Activated CD4-positive, alpha-beta memory T cell treated with anti-CD3 and anti-CD28 coated beads for 36 hours (primary cell): ENCODE measurements around the gene DAGLA. TPM values are rescaled to one million over a fixed set of nuclear protein-coding genes. Genes with fewer than 3 reads are reported as not detected.
"Not testable (repeated sequence)": the region's sequence is repeated elsewhere in the genome, so short reads cannot be mapped to it uniquely, and the experiment has no call there.

Experiments used
- CTCF ChIA-PET: fragments of 350-600 bp; sonication (Branson Sonifier 250); formaldehyde crosslinking; loops from one replicate; lab custom pipeline; 2021; ENCODE audit warnings: antibody characterized with exemption, inconsistent platforms; lab: Charles Lee
- POLR2A ChIA-PET: fragments of 350-600 bp; sonication (Branson Sonifier 250); formaldehyde crosslinking; loops from one replicate; lab custom pipeline; 2021; ENCODE audit warnings: antibody characterized with exemption; lab: Charles Lee
- DNase-seq: peaks from one replicate; pipeline ENCODE4 v3.0.0-alpha.2; 2020
- H3K27ac Mint-ChIP-seq: one replicate; pipeline ENCODE4 v1.8.0; 2021; ENCODE audit warnings: mixed read lengths
- H3K27me3 Mint-ChIP-seq: one replicate; pipeline ENCODE4 v1.8.0; 2021; ENCODE audit warnings: mixed read lengths
- H3K36me3 Mint-ChIP-seq: one replicate; pipeline ENCODE4 v1.8.0; 2021; ENCODE audit warnings: mixed read lengths
- H3K4me1 Mint-ChIP-seq: one replicate; pipeline ENCODE4 v1.8.0; 2021; ENCODE audit warnings: low read depth, mixed read lengths
- H3K4me3 Mint-ChIP-seq: one replicate; pipeline ENCODE4 v1.8.0; 2021; ENCODE audit warnings: mild to moderate bottlenecking, mixed read lengths
- H3K9me3 Mint-ChIP-seq: one replicate; pipeline ENCODE4 v1.8.0; 2021; ENCODE audit warnings: mixed read lengths
- intact Hi-C: fragments of 100-400 bp; cut with micrococcal nuclease; formaldehyde crosslinking; loops from one replicate; pipeline ENCODE4 v1.15.1; 2023
- total RNA-seq, 2 experiments: library from RNA; stranded (reverse); gene quantifications; one replicate each; pipeline ENCODE4 v1.2.3, GENCODE V29; 2021

The DAGLA gene
- total RNA-seq, 2 experiments from 2014 or later = 0.12 to 0.15 TPM

- no peak for DNase-seq
- H3K27me3 Mint-ChIP-seq = peaks cover 17% of the 10 kb centered on the region
- ChIA-PET POLR2A (no interaction called here), CTCF (interaction anchor here (0.8 to 1.3 kb wide), 4 partner anchors 22 to 65 kb away, joined by 3 to 6 read pairs (median 4); no protein-coding TSS in a partner anchor)
- H3K9me3 Mint-ChIP-seq = no peaks in the 10 kb centered on the region
- H3K4me3 Mint-ChIP-seq = no peak overlapping the region
- no peaks in the 10 kb centered on the region for H3K36me3 Mint-ChIP-seq
- no peaks in the 10 kb centered on the region for H3K4me1 Mint-ChIP-seq
- intact Hi-C loops = no loop called here
- no peak overlapping the region for H3K27ac Mint-ChIP-seq
Observed at GRCh38 chr11:61671527-61671926, 8.7 kb upstream of the DAGLA start.

DNA sequence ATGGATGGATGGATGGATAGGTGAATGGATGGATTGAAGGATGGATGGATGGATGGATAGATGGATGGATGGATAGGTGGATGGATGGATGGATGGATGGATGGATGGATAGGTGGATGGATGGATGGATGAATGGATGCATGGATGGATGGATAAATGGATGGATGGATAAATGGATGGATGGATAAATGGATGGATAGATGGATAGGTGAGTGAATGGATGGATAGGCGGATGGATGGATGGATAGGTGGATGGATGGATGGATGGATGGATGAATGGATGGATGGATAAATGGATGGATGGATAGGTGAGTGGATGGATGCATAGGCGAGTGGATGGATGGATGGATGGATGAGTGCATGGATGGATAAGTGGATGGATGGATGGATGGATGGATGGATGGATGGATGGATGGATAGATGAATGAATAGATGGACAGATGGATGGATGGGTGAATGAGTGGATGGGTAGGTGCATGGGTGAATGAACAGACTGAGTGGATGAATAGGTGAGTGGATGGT lies 6.2 kb upstream of the DAGLA start:
- H3K9me3 Mint-ChIP-seq, H3K27ac Mint-ChIP-seq, intact Hi-C loops, H3K36me3 Mint-ChIP-seq, H3K4me3 Mint-ChIP-seq, DNase-seq, POLR2A ChIA-PET, H3K4me1 Mint-ChIP-seq: not testable (repeated sequence)
- H3K27me3 Mint-ChIP-seq = peaks cover 22% of the 10 kb centered on the region
- CTCF ChIA-PET = interaction anchor here (3.4 kb wide), 1 partner anchor 60 kb away, joined by 19 read pairs; no protein-coding TSS in a partner anchor

DNA sequence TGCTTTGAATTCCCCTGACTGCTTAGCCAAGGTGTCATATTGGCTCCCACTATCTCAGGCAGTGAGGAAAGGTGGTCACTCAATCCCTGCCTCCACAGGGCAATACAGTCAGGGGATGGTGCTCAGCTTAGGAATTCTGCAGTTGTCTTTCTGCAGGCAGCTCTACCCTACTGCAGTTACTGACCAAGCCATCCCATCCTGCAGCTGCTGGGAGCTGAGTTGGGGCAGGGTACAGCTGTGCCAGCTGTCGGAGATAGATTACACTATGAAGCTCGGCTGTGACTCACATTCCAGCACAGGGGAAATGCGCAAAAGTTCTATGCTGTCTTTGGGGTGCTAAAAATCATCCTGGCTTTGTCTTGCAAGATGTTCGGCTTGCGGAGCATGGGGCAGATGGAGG lies 4.4 kb upstream of the DAGLA start:
- POLR2A ChIA-PET = no interaction called here
- Mint-ChIP-seq H3K4me1 (peaks cover 2% of the 10 kb centered on the region), H3K4me3 (no peak overlapping the region), H3K27ac (no peak overlapping the region), H3K36me3 (no peaks in the 10 kb centered on the region), H3K9me3 (no peaks in the 10 kb centered on the region), H3K27me3 (peaks cover 23% of the 10 kb centered on the region)
- CTCF ChIA-PET = interaction anchor here (3.4 kb wide), 1 partner anchor 58 kb away, joined by 19 read pairs; no protein-coding TSS in a partner anchor
- no peak for DNase-seq
- intact Hi-C loops = no loop called here

DNA sequence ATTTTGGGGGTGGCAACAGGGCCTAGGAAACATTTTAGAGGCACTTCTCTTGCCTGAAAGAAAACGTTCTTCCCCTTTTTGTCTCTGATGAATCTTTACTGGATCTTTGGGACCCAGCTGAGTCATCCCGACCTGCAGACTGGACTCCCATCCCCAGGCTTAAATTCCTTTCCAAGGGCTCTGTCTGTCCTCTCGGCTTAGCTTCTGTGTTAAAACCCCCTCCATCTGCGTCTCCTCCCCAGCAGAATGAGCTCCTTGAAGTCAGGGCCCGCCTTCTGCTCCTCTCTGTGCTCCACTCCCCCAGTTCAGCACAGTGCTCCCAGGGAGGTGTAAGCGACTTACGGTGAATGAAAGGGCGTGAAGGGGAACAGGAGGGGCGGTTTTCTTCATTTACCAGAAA lies 895 bp upstream of the DAGLA start:
- Mint-ChIP-seq H3K27ac (no peak overlapping the region), H3K4me3 (peak overlapping the region; percentile 5), H3K9me3 (no peaks in the 10 kb centered on the region), H3K27me3 (peaks cover 18% of the 10 kb centered on the region), H3K36me3 (no peaks in the 10 kb centered on the region), H3K4me1 (peaks cover 4% of the 10 kb centered on the region)
- DNase-seq = no peak
- intact Hi-C loops = no loop called here
- CTCF ChIA-PET = interaction anchor here (0.6 to 2.2 kb wide), 4 partner anchors 9 to 54 kb away, joined by 3 to 20 read pairs (median 4); no protein-coding TSS in a partner anchor
- POLR2A ChIA-PET = no interaction called here

DNA sequence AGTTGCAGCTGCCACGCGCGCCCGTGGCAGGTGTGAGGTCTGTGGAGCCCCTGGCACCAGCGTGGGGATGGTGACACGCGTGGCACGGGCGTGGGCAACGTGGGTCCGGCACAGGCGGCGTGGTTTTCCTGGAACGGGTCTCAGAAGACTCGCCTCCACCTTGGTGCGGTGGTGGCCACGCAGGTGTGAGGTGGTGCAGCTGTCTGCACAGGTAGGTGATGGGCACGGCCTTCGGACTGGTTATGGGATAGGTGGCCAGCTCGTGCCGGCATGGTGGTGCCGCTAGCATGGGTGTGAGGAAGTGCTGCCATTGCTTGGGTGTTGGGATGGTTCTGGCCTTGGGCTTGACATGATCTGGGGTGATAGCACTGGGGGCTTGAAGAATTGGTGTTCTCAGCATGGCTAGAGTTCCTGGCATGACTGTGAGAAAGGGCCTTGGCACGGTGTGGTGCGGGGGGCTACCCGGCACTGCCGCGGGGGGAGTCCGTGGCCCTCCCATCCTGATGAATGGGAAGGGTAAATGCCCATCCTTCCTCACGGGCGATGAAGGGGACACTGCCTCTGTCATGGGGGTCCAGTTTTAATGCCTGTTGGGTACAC lies 531 bp downstream of the DAGLA start:
- Mint-ChIP-seq H3K27me3 (peaks cover 9% of the 10 kb centered on the region), H3K4me1 (peaks cover 4% of the 10 kb centered on the region), H3K4me3 (peak overlapping the region; percentile 31), H3K27ac (no peak overlapping the region), H3K9me3 (no peaks in the 10 kb centered on the region), H3K36me3 (no peaks in the 10 kb centered on the region)
- intact Hi-C loops = loop anchor here (1.0 kb wide), 1 partner anchor 53 kb away; no protein-coding TSS in a partner anchor
- DNase-seq = no peak
- CTCF ChIA-PET = interaction anchor here (0.7 to 4.5 kb wide), 5 partner anchors 11 to 148 kb away, joined by 3 to 59 read pairs (median 3); no protein-coding TSS in a partner anchor
- POLR2A ChIA-PET = no interaction called here

GRCh38 chr11:61682093-61682732 lies 2.0 kb downstream of the DAGLA start:
- H3K9me3 Mint-ChIP-seq = no peaks in the 10 kb centered on the region
- H3K27me3 Mint-ChIP-seq = peaks cover 7% of the 10 kb centered on the region
- no peaks in the 10 kb centered on the region for H3K36me3 Mint-ChIP-seq
- intact Hi-C loops = no loop called here
- H3K4me3 Mint-ChIP-seq = no peak overlapping the region
- peaks cover 4% of the 10 kb centered on the region for H3K4me1 Mint-ChIP-seq
- CTCF ChIA-PET = interaction anchor here (1.2 to 4.5 kb wide), 2 partner anchors 10 to 51 kb away, joined by 3 to 59 read pairs; no protein-coding TSS in a partner anchor
- POLR2A ChIA-PET = interaction anchor here (0.5 kb wide), 1 partner anchor 367 kb away, joined by 3 read pairs; no protein-coding TSS in a partner anchor
- no peak for DNase-seq
- H3K27ac Mint-ChIP-seq = no peak overlapping the region

GRCh38 chr11:61682906-61683675 lies 2.9 kb downstream of the DAGLA start:
- H3K27me3 Mint-ChIP-seq = peaks cover 5% of the 10 kb centered on the region
- H3K4me3 Mint-ChIP-seq = no peak overlapping the region
- H3K9me3 Mint-ChIP-seq = no peaks in the 10 kb centered on the region
- intact Hi-C loops = no loop called here
- DNase-seq = no peak
- peaks cover 4% of the 10 kb centered on the region for H3K4me1 Mint-ChIP-seq
- no peak overlapping the region for H3K27ac Mint-ChIP-seq
- POLR2A ChIA-PET = interaction anchor here (1.7 kb wide), 1 partner anchor 12 kb away, joined by 7 read pairs; no protein-coding TSS in a partner anchor
- no peaks in the 10 kb centered on the region for H3K36me3 Mint-ChIP-seq
- CTCF ChIA-PET = interaction anchor here (0.9 to 4.5 kb wide), 2 partner anchors 50 to 64 kb away, joined by 3 to 59 read pairs; no protein-coding TSS in a partner anchor

DNA sequence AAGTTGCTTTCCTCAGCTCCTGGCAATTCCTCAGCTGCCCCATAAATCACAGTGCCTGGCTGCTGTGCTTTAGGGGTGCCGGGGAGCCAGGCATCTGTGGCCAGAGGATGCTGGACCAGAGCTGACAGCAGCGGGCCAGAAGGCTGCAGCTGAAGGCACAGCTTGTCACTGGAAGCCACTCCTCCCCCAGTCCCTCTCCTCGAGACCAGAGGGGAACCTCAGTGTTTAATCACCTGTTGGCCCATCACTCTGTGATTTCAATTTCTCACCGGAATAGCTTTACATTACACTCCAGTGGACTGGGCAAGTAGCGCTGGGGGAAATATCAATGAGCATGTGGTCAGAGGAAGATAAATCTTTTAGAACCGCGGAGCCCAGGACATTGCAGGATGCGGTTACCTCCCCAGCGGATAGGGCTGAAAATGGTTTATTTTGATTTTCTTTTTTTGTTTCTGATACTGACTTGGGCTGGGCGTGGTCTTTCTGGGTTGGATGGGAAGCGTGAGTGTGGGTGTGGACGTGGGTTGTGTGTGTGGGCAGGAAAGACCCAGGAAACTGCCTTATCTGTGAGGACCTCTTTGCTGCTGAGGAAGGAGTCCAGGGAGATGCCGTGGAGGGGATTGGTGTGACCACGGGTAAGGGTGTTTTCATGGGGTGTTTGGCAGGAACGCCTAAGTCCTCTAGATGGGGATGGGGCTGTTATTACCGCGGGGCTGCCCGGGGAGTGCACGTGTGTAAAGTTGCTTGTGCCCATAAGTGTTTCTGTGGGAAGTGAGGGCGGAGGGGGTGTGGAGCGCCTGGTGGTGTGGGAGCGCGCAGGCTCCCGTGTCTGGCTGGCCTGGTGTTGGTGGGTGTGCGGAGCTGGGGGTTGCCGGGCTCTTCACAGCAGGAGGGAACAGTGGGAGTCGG lies 4.0 kb downstream of the DAGLA start:
- H3K36me3 Mint-ChIP-seq = no peaks in the 10 kb centered on the region
- H3K27me3 Mint-ChIP-seq = peaks cover 4% of the 10 kb centered on the region
- H3K4me1 Mint-ChIP-seq = peaks cover 4% of the 10 kb centered on the region
- intact Hi-C loops = no loop called here
- peak; percentile 54 for DNase-seq
- H3K4me3 Mint-ChIP-seq = no peak overlapping the region
- H3K27ac Mint-ChIP-seq = no peak overlapping the region
- CTCF ChIA-PET = interaction anchor here (0.7 to 4.5 kb wide), 3 partner anchors 11 to 49 kb away, joined by 3 to 59 read pairs (median 3); no protein-coding TSS in a partner anchor
- POLR2A ChIA-PET = interaction anchor here (1.7 kb wide), 1 partner anchor 11 kb away, joined by 7 read pairs; no protein-coding TSS in a partner anchor
- no peaks in the 10 kb centered on the region for H3K9me3 Mint-ChIP-seq

GRCh38 chr11:61684870-61685616 lies 4.9 kb downstream of the DAGLA start:
- CTCF ChIA-PET = interaction anchor here (0.7 to 4.5 kb wide), 2 partner anchors 46 to 48 kb away, joined by 3 to 59 read pairs; no protein-coding TSS in a partner anchor
- POLR2A ChIA-PET = no interaction called here
- Mint-ChIP-seq H3K4me1 (peaks cover 4% of the 10 kb centered on the region), H3K36me3 (no peaks in the 10 kb centered on the region), H3K27me3 (peaks cover 2% of the 10 kb centered on the region), H3K4me3 (no peak overlapping the region), H3K9me3 (no peaks in the 10 kb centered on the region), H3K27ac (no peak overlapping the region)
- DNase-seq = no peak
- intact Hi-C loops = no loop called here

- H3K36me3 Mint-ChIP-seq = no peaks in the 10 kb centered on the region
- no peak overlapping the region for H3K27ac Mint-ChIP-seq
- ChIA-PET POLR2A (no interaction called here), CTCF (no interaction called here)
- intact Hi-C loops = no loop called here
- peak; percentile 51 for DNase-seq
- no peaks in the 10 kb centered on the region for H3K9me3 Mint-ChIP-seq
- H3K4me3 Mint-ChIP-seq = no peak overlapping the region
- peaks cover 2% of the 10 kb centered on the region for H3K27me3 Mint-ChIP-seq
- H3K4me1 Mint-ChIP-seq = peaks cover 4% of the 10 kb centered on the region
Observed at GRCh38 chr11:61685617-61685967, 5.4 kb downstream of the DAGLA start.
